IMR-90 (cell line): ENCODE measurements around the gene PSMB3. TPM values are rescaled to one million over a fixed set of nuclear protein-coding genes. Genes with fewer than 3 reads are reported as not detected.

Experiments used
- ATAC-seq: fragments of 200-7000 bp; cut with Tn5 transposase; 2 replicates; pipeline ENCODE4 v1.9.1; 2020; ENCODE audit warnings: low read depth, mild to moderate bottlenecking, moderate library complexity
- BruUV-seq: library from RNA; stranded (reverse); fragments of 400-500 nt; replicated peaks from 2 replicates; lab custom pipeline; 2021; lab: Mats Ljungman, UMichigan
- CTCF ChIA-PET: fragments of 300-600 bp; formaldehyde crosslinking; extraction: SDS; loops from one replicate; lab custom pipeline; 2021; ENCODE audit warnings: antibody characterized with exemption; lab: Yijun Ruan, JAX
- POLR2A ChIA-PET: fragments of 300-600 bp; sonication (Branson Sonifier 250); formaldehyde crosslinking; loops from one replicate; lab custom pipeline; 2022; ENCODE audit warnings: antibody characterized with exemption; ENCODE audit not compliant: unreplicated experiment; lab: Charles Lee
- DNase-seq: peaks from one replicate; pipeline ENCODE4 v3.0.0; 2013
- H2AFZ ChIP-seq: replicated peaks from 2 replicates; pipeline ENCODE3; 2013; ENCODE audit warnings: low read length, mild to moderate bottlenecking; ENCODE audit not compliant: poor library complexity
- H2AK5ac ChIP-seq: 2 replicates; pipeline ENCODE4 v1.6.1; 2013; ENCODE audit warnings: low read depth, low read length, inconsistent platforms
- H2AK9ac ChIP-seq: replicated peaks from 2 replicates; pipeline ENCODE3; 2013; ENCODE audit warnings: mild to moderate bottlenecking, low read depth, low read length, moderate library complexity; ENCODE audit not compliant: poor library complexity
- H2BK120ac ChIP-seq: 2 replicates; pipeline ENCODE4 v1.6.1; 2013; ENCODE audit warnings: low read depth, low read length, inconsistent platforms
- H2BK15ac ChIP-seq: 3 replicates; pipeline ENCODE4 v1.6.1; 2013; ENCODE audit warnings: low read depth, low read length, inconsistent platforms
- H2BK20ac ChIP-seq: 2 replicates; pipeline ENCODE4 v1.6.1; 2013; ENCODE audit warnings: low read depth, mild to moderate bottlenecking, inconsistent platforms, low read length, moderate library complexity
- H2BK5ac ChIP-seq: 2 replicates; pipeline ENCODE4 v1.6.1; 2013; ENCODE audit warnings: mild to moderate bottlenecking, low read depth, low read length, inconsistent platforms; ENCODE audit not compliant: poor library complexity, severe bottlenecking
- H3K14ac ChIP-seq: replicated peaks from 2 replicates; pipeline ENCODE4 v1.6.1; 2013; ENCODE audit warnings: low read depth, low read length, inconsistent platforms
- H3K18ac ChIP-seq: 2 replicates; pipeline ENCODE4 v1.6.1; 2013; ENCODE audit warnings: low read depth, low read length, control low read depth
- H3K23ac ChIP-seq: 2 replicates; pipeline ENCODE4 v1.6.1; 2013; ENCODE audit warnings: low read depth, low read length, inconsistent platforms
- H3K27ac ChIP-seq: 2 replicates; pipeline ENCODE4 v1.5.1; 2013; ENCODE audit warnings: mild to moderate bottlenecking, control low read depth, low read length; ENCODE audit not compliant: insufficient read depth
- H3K27me3 ChIP-seq: 2 replicates; pipeline ENCODE4 v1.6.1; 2013; ENCODE audit warnings: low read length; ENCODE audit not compliant: control insufficient read depth, insufficient read depth
- H3K36me3 ChIP-seq: 2 replicates; pipeline ENCODE4 v1.6.1; 2013; ENCODE audit warnings: low read length, mixed read lengths; ENCODE audit not compliant: control insufficient read depth, insufficient read depth
- H3K4ac ChIP-seq: 2 replicates; pipeline ENCODE4 v1.6.1; 2013; ENCODE audit warnings: low read depth, low read length, inconsistent platforms
- H3K4me1 ChIP-seq: 2 replicates; pipeline ENCODE4 v1.6.1; 2013; ENCODE audit warnings: low read length, mixed read lengths; ENCODE audit not compliant: control insufficient read depth, insufficient read depth
- H3K4me2 ChIP-seq: 2 replicates; pipeline ENCODE4 v1.6.1; 2013; ENCODE audit warnings: low read depth, mild to moderate bottlenecking, control low read depth, low read length, moderate library complexity
- H3K4me3 ChIP-seq: 2 replicates; pipeline ENCODE4 v1.5.1; 2013; ENCODE audit warnings: low read depth, mild to moderate bottlenecking, control low read depth, low read length, moderate library complexity; ENCODE audit not compliant: insufficient read depth
- H3K56ac ChIP-seq: 2 replicates; pipeline ENCODE4 v1.6.1; 2013; ENCODE audit warnings: low read length, inconsistent platforms; ENCODE audit not compliant: insufficient read depth; ENCODE audit errors: extremely low read depth
- H3K79me1 ChIP-seq, 2 experiments: 2 replicates each; pipeline ENCODE4 v1.6.1; 2013; ENCODE audit warnings: low read length in 2 of 2, inconsistent platforms in 1 of 2, low read depth in 1 of 2
- H3K9ac ChIP-seq: 2 replicates; pipeline ENCODE4 v1.6.1; 2013; ENCODE audit warnings: low read depth, low read length, control low read depth
- H3K9me1 ChIP-seq: 2 replicates; pipeline ENCODE4 v1.6.1; 2013; ENCODE audit warnings: low read length, inconsistent platforms; ENCODE audit not compliant: insufficient read depth
- H3K9me3 ChIP-seq: 2 replicates; pipeline ENCODE4 v1.6.1; 2013; ENCODE audit warnings: low read length; ENCODE audit not compliant: control insufficient read depth, insufficient read depth
- H4K20me1 ChIP-seq: 2 replicates; pipeline ENCODE4 v1.6.1; 2013; ENCODE audit warnings: low read length, inconsistent platforms; ENCODE audit not compliant: insufficient read depth
- H4K5ac ChIP-seq: 2 replicates; pipeline ENCODE4 v1.6.1; 2013; ENCODE audit warnings: mild to moderate bottlenecking, low read depth, low read length, control low read depth
- H4K8ac ChIP-seq, 2 experiments: 2 replicates each; pipeline ENCODE4 v1.6.1; 2013; ENCODE audit warnings: low read depth in 2 of 2, low read length in 2 of 2, control low read depth in 1 of 2, inconsistent platforms in 1 of 2
- H4K91ac ChIP-seq: 2 replicates; pipeline ENCODE4 v1.6.1; 2013; ENCODE audit warnings: low read depth, low read length, inconsistent platforms; ENCODE audit not compliant: insufficient read depth
- CEBPB ChIP-seq: IDR thresholded peaks from 2 replicates; pipeline ENCODE4 v1.6.1; 2012; ENCODE audit warnings: low read depth, low read length, improper control_type of control experiment
- CHD1 ChIP-seq: IDR thresholded peaks from 2 replicates; pipeline ENCODE4 v1.6.1; 2012; ENCODE audit warnings: low read depth, low read length, improper control_type of control experiment
- ELK1 ChIP-seq: fragments of 150-350 bp; IDR thresholded peaks from 2 replicates; pipeline ENCODE4 v1.6.1; 2016; ENCODE audit warnings: low read depth, mild to moderate bottlenecking, low read length, moderate library complexity, borderline replicate concordance
- FOS ChIP-seq: fragments of 150-350 bp; IDR thresholded peaks from 2 replicates; pipeline ENCODE4 v1.6.1; 2016; ENCODE audit warnings: low read depth, low read length
- MAFK ChIP-seq: IDR thresholded peaks from 2 replicates; pipeline ENCODE4 v1.6.1; 2012; ENCODE audit warnings: low read depth, low read length, improper control_type of control experiment
- MAZ ChIP-seq: IDR thresholded peaks from 2 replicates; pipeline ENCODE4 v1.6.1; 2012; ENCODE audit warnings: low read depth, mild to moderate bottlenecking, low read length, improper control_type of control experiment, moderate library complexity, borderline replicate concordance
- RAD21 ChIP-seq: IDR thresholded peaks from 2 replicates; pipeline ENCODE4 v1.6.1; 2012; ENCODE audit warnings: low read length, improper control_type of control experiment
- RFX5 ChIP-seq: IDR thresholded peaks from 2 replicates; pipeline ENCODE4 v1.8.0; 2012; ENCODE audit warnings: low read depth, mild to moderate bottlenecking, low read length, moderate library complexity
- SMC3 ChIP-seq: fragments of 150-350 bp; IDR thresholded peaks from 2 replicates; pipeline ENCODE4 v1.6.1; 2016; ENCODE audit warnings: low read depth, mild to moderate bottlenecking, antibody characterized with exemption, low read length, moderate library complexity
- WGBS, 2 experiments: methylation state at CpG; one replicate each; pipeline versions ENCODE4 v1.1.5 to v1.1.7; 2013; ENCODE audit warnings: missing lambda C conversion rate in 2 of 2; ENCODE audit not compliant: insufficient read length in 1 of 2; ENCODE audit errors: extremely low coverage in 2 of 2; 5-methylcytosine and 5-hydroxymethylcytosine counted together
- dilution Hi-C: fragments of 300-500 bp; cut with HindIII; formaldehyde crosslinking; loops from one replicate; pipeline ENCODE4 v1.14.3; 2018; ENCODE audit warnings: low sequenced_read_pairs; ENCODE audit not compliant: unreplicated experiment
- in situ Hi-C: fragments of 300-500 bp; cut with MboI; formaldehyde crosslinking; loops from 3 replicates; pipeline ENCODE4 v1.14.3; 2019; ENCODE audit warnings: low sequenced_read_pairs, inconsistent platforms, mixed read lengths
- intact Hi-C: fragments of 100-400 bp; cut with micrococcal nuclease; formaldehyde crosslinking; loops from 2 replicates; pipeline ENCODE4 v1.10.0; 2022
- polyA plus RNA-seq, 3 experiments: library from polyadenylated mRNA; depleted of rRNA; stranded (reverse); fragments of >200 nt; gene quantifications; 2 replicates each; pipeline ENCODE4 v1.2.3, GENCODE V29; 2012; ENCODE audit warnings: low replicate concordance in 1 of 3
- total RNA-seq: library from RNA; depleted of rRNA; stranded (reverse); fragments of >200 nt; gene quantifications from 2 replicates; pipeline ENCODE4 v1.2.3, GENCODE V29; 2012

PSMB3 gene
- total and polyA plus RNA-seq, 2 of the 4 experiments (the other 2 are of a cell fraction): 480 to 828 TPM

DNA sequence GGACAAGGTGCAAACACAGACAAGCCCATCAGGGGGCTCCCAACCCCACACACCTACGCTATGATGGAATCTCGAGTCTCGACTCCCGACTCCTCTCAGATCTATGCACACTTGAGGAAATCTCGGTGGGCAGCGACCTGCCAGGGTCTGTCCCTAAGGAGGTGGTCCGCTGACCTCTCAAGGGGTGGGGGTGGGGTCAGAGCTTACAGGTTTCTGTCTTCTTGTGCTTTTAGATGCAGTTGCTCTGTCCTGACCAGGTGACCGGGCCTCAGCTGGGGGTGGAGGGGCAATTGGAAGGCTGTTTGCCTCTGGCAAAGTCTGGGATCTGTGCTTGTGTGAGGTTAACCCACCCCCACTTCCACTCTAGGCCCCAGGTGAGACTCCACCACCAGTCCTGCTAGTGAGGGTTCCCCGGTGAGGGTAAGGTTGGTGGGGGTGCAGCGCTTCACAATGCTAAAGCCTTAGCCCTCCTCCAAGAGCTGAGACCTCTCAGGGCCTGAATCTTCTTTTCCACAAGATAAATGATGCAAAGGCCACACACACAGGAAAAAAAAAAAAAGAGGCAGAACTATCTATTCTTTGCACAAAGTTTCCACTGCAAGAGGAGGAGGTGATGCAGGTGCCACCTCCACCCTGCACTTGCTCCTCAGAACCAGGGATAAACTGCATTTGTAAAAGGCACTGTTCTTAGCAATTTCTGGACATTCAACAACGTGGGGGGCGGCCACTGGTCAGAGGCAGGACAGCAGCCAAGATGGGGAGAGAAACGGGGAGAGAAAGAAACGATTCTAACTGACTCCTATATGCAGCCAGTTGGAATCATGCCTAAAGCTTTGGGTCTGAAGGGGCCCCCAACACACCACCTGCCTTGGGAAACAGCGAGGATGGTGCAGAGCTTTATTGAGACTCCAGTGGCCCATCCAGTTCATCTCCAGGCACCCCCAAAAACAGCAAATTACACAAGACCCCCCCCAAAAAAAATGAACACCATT is 18.3 kb upstream of the PSMB3 start:
- DNase-seq: no peak
- peaks cover 49% of the 10 kb centered on the region for H3K36me3 ChIP-seq
- ATAC-seq: no peak

More for the DNA sequence above, 18.3 kb upstream of the PSMB3 start:
- H2BK5ac ChIP-seq: no peak overlapping the region
- peaks cover 8 to 75% of the 10 kb centered on the region in 2 experiments; a peak in 3 of 4 replicates for H3K79me1 ChIP-seq
- H2BK15ac ChIP-seq: no peak overlapping the region
- in situ Hi-C loops (loop anchor here (5.0 kb wide), 1 partner anchor 57 kb away; no protein-coding TSS in a partner anchor), intact Hi-C loops (loop anchor here (2.0 kb wide), 1 partner anchor 57 kb away; no protein-coding TSS in a partner anchor), dilution Hi-C loops (no loop called here)
- H4K20me1 ChIP-seq: peaks cover 43% of the 10 kb centered on the region
- H4K5ac ChIP-seq: no peak overlapping the region
- H3K9ac ChIP-seq: no peak overlapping the region
- no peak overlapping the region for H3K4ac ChIP-seq
- no peak overlapping the region for H3K4me2 ChIP-seq
- peaks cover 15% of the 10 kb centered on the region for H3K4me1 ChIP-seq
- H3K56ac ChIP-seq: no peak overlapping the region
- no peak overlapping the region for H4K91ac ChIP-seq
- H3K27me3 ChIP-seq: no peaks in the 10 kb centered on the region
- H2BK120ac ChIP-seq: no peak overlapping the region
- H3K23ac ChIP-seq: no peak overlapping the region
- TF ChIP-seq CEBPB (no peak), RAD21 (no peak), FOS (no peak), ELK1 (no peak), MAZ (no peak), CHD1 (no peak), MAFK (no peak), RFX5 (no peak), SMC3 (no peak)
- H4K8ac ChIP-seq: no peak overlapping the region
- H3K27ac ChIP-seq: no peak overlapping the region
- H2AFZ ChIP-seq: no peak overlapping the region
- BruUV-seq: no TSS peak
- H3K18ac ChIP-seq: no peak overlapping the region
- no peak overlapping the region for H3K14ac ChIP-seq
- H2BK20ac ChIP-seq: no peak overlapping the region
- WGBS, 2 experiments: no CpG with 5 or more reads among the region's 15 CpGs
- 0 out of 2 replicates have a peak, but pooled peaks cover 3% of the 10 kb centered on the region for H3K9me1 ChIP-seq
- H2AK9ac ChIP-seq: peak overlapping the region; percentile 48
- no peak overlapping the region for H2AK5ac ChIP-seq
- ChIA-PET CTCF (interaction anchor here (3.0 kb wide), 1 partner anchor 58 kb away, joined by 8 read pairs; no protein-coding TSS in a partner anchor), POLR2A (no interaction called here)
- H3K9me3 ChIP-seq: no peaks in the 10 kb centered on the region
- H3K4me3 ChIP-seq: no peak overlapping the region
